ENCODE results near the gene CEND1.

Gene CEND1

DNA sequence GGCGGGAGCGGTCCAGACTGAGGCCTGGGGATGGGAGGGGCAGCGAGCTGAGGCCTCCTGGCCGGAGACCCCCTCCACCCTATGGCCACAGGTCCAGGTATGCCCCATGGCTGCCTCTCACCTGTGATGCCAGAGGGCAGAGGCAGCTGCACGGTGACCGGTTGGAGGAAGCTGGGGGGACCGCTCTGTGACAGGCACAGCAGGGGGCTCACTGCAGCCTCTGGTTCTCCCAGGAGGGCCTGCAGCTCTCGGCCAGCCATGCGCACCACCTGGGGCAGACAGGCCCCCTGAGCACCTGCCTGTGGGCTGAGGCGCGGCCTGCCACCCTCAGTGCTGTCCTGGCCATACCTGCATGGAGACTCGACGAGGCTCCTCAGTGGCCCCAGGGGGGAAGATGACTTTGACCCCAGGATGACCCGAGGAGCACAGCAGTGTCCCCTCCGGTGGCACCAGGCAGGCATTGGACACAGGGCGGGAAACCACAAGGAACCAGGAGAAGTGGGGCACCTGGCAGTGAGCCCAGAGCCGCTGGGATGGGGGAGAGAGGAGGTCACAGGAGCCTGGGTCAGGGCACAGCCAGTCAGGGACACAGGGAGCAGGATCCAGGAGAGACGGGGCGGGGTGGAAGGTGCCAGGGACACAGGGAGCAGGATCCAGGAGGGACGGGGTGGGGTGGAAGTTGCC is 11.3 kb upstream of the CEND1 start:
- Histone ChIP-seq H3K27ac (ENCODE audit: low read depth, low read length) (no peak overlapping the region), H3K4me3 (ENCODE audit: low read length) (no peak overlapping the region), H3K36me3 (ENCODE audit: control insufficient read depth, low read length) (peaks cover 54% of the 10 kb centered on the region), H3K27me3 (ENCODE audit: control insufficient read depth, low read length) (no peaks in the 10 kb centered on the region), H3K9me3 (ENCODE audit: control insufficient read depth, insufficient read depth, low read length) (no peaks in the 10 kb centered on the region), H3F3A (ENCODE audit: control insufficient read depth, insufficient read depth) (peaks cover 12% of the 10 kb centered on the region; the same call in 1 of the 2 replicates), H3K79me2 (ENCODE audit: control insufficient read depth, low read length) (peaks cover 32% of the 10 kb centered on the region), H3K4me2 (ENCODE audit: low read length) (no peak overlapping the region), H3K4me1 (ENCODE audit: control insufficient read depth, low read length) (peaks cover 44% of the 10 kb centered on the region), H4K20me1 (ENCODE audit: control insufficient read depth, insufficient read depth, low read depth, low read length) (peaks cover 4% of the 10 kb centered on the region; the same call in 1 of the 2 replicates), H3K9me2 (replicated peaks; ENCODE audit: control insufficient read depth, low read length) (no peaks in the 10 kb centered on the region)
- TF ChIP-seq, protein P1, sequence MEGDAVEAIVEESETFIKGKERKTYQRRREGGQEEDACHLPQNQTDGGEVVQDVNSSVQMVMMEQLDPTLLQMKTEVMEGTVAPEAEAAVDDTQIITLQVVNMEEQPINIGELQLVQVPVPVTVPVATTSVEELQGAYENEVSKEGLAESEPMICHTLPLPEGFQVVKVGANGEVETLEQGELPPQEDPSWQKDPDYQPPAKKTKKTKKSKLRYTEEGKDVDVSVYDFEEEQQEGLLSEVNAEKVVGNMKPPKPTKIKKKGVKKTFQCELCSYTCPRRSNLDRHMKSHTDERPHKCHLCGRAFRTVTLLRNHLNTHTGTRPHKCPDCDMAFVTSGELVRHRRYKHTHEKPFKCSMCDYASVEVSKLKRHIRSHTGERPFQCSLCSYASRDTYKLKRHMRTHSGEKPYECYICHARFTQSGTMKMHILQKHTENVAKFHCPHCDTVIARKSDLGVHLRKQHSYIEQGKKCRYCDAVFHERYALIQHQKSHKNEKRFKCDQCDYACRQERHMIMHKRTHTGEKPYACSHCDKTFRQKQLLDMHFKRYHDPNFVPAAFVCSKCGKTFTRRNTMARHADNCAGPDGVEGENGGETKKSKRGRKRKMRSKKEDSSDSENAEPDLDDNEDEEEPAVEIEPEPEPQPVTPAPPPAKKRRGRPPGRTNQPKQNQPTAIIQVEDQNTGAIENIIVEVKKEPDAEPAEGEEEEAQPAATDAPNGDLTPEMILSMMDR (IDR thresholded peaks at IDR 0.05; ENCODE audit: low read depth, low read length, poor library complexity, severe bottlenecking) = no peak
- no peak for TF ChIP-seq EZH2phosphoT487 (IDR thresholded peaks at IDR 0.05; ENCODE audit: borderline replicate concordance, low read length)

DNA sequence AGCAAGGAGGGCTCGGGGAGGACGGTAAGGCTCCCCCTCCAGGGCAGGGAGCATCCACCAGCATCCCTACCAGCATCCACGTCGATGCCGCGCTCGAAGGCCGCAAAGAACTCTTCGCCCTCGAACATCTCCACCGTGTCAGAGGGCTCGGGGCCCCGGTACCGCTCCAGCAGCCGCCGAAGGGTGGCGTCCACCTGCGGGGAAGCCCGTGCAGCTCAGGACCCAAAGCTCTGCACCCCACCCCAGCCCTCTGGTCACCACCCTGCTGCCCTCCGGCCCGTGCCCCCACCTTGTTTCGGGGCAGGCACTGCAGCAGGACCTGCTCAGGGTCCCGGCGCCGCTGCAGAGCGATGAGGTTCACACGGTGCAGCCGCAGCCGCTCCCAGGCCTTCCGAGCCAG is 10.6 kb upstream of the CEND1 start:
- TF ChIP-seq, protein P1 (IDR thresholded peaks at IDR 0.05; ENCODE audit: low read depth, low read length, poor library complexity, severe bottlenecking) = no peak
- TF ChIP-seq EZH2phosphoT487 (IDR thresholded peaks at IDR 0.05; ENCODE audit: borderline replicate concordance, low read length) = no peak
- Histone ChIP-seq H3K9me3 (ENCODE audit: control insufficient read depth, insufficient read depth, low read length) (no peaks in the 10 kb centered on the region), H3K9me2 (replicated peaks; ENCODE audit: control insufficient read depth, low read length) (no peaks in the 10 kb centered on the region), H3K79me2 (ENCODE audit: control insufficient read depth, low read length) (peaks cover 36% of the 10 kb centered on the region), H3K27ac (ENCODE audit: low read depth, low read length) (no peak overlapping the region), H3F3A (ENCODE audit: control insufficient read depth, insufficient read depth) (peaks cover 12% of the 10 kb centered on the region; the same call in 1 of the 2 replicates), H3K4me2 (ENCODE audit: low read length) (no peak overlapping the region), H3K27me3 (ENCODE audit: control insufficient read depth, low read length) (no peaks in the 10 kb centered on the region), H3K36me3 (ENCODE audit: control insufficient read depth, low read length) (peaks cover 52% of the 10 kb centered on the region), H4K20me1 (ENCODE audit: control insufficient read depth, insufficient read depth, low read depth, low read length) (peaks cover 4% of the 10 kb centered on the region; the same call in 1 of the 2 replicates), H3K4me1 (ENCODE audit: control insufficient read depth, low read length) (peaks cover 42% of the 10 kb centered on the region), H3K4me3 (ENCODE audit: low read length) (no peak overlapping the region)

DNA sequence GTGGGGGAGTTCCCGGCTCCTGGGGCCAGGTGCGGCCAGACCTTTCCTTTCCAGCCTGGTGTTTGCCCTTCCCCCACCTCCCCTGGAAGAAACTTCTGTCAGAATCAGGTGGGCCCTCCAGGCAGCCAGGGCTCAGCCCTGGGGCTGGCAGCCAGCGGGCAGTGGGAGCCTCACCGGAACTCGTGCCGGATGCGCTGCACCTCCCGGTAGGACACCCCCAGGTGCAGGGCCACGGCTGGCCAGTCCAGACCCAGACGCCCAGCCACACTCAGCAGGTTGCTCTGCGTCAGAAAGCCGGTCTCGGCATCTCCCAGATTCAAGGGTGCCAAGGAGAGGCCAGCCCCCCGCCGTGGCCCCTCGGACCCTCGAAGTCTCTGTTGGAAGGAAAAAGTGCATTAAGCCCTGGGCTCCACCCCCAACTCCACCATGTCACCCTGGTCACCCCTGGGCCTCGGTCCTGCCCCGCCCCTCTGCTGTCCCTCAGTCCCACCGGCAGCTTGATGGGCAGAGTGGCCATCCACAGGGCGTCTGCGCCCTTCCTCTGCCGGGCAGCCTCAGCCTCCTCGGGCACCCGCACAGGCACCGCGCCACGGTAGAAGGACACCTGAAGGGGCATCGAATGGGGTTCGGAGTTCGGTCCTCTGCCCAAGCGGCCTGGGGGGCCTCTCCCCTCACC is 9.9 kb upstream of the CEND1 start:
- H4K20me1 ChIP-seq (ENCODE audit: control insufficient read depth, insufficient read depth, low read depth, low read length) = peaks cover 4% of the 10 kb centered on the region; the same call in 1 of the 2 replicates
- no peak for TF ChIP-seq EZH2phosphoT487 (IDR thresholded peaks at IDR 0.05; ENCODE audit: borderline replicate concordance, low read length)
- TF ChIP-seq, protein P1 (IDR thresholded peaks at IDR 0.05; ENCODE audit: low read depth, low read length, poor library complexity, severe bottlenecking) = no peak
- no peaks in the 10 kb centered on the region for H3K9me3 ChIP-seq (ENCODE audit: control insufficient read depth, insufficient read depth, low read length)

More for the DNA sequence above, 9.9 kb upstream of the CEND1 start:
- Histone ChIP-seq H3F3A (ENCODE audit: control insufficient read depth, insufficient read depth) (peaks cover 12% of the 10 kb centered on the region; the same call in 1 of the 2 replicates), H3K27me3 (ENCODE audit: control insufficient read depth, low read length) (no peaks in the 10 kb centered on the region), H3K9me2 (replicated peaks; ENCODE audit: control insufficient read depth, low read length) (no peaks in the 10 kb centered on the region), H3K4me1 (ENCODE audit: control insufficient read depth, low read length) (peaks cover 47% of the 10 kb centered on the region), H3K4me2 (ENCODE audit: low read length) (no peak overlapping the region), H3K36me3 (ENCODE audit: control insufficient read depth, low read length) (peaks cover 51% of the 10 kb centered on the region), H3K4me3 (ENCODE audit: low read length) (no peak overlapping the region), H3K27ac (ENCODE audit: low read depth, low read length) (no peak overlapping the region), H3K79me2 (ENCODE audit: control insufficient read depth, low read length) (peaks cover 37% of the 10 kb centered on the region)

Data from DOHH2 (cell line).